ENCODE results near the gene SURF1. TPM values are rescaled to one million over a fixed set of nuclear protein-coding genes. Genes with fewer than 3 reads are reported as not detected.

SURF1 gene
- total RNA-seq, 4 donors from 2014 or later, result 35.0 to 59.4 (median 41.6) TPM

DNA sequence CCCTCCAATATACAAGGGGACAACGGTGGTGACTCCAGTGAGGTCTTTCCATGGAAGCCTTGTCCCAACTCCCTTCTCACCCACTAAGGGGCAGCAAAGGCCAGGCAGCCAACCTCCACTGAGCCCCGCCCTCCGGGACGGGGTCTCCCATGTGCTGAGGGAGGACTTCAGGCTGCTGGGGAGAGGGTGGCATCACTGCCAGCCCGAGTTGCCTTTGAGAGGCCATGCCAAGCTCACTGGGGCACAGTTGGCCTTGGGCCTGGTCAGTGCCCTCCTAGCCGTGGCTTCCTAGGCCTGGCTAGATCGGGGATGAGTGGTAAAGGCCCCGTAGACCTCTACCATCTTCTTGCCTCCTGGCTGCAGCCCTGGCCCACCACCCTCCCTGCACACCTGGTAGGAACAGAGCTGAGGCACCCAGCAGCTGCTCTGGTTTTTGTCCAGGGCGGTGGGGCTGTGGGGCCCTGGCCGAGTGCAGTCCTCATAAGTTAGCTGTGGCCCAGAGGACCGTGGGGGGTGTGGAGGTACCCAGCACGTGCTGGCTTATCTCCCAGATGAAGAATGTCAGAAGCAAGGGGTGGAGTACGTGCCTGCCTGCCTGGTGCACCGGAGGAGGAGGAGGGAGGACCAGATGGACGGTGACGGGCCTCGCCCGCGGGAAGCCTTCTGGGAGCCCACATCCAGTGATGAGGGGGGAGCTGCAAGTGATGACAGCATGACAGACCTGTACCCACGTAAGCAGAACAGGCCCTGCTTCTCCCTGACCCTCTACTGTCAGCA is 3.3 kb upstream of the SURF1 start:
- no peaks in the 10 kb centered on the region for H3K9me3 ChIP-seq
- H3K36me3 ChIP-seq, result peaks cover 0 to 64% (median 0%) of the 10 kb centered on the region in 3 donors
- no peak for DNase-seq (ENCODE audit: low spot score in 2 of 2)
- TF ChIP-seq CTCF (IDR thresholded peaks at IDR 0.05) (peak in 1 of 5 experiments; percentile 15), EP300 (IDR thresholded peaks at IDR 0.05) (no peak)
- no peaks in the 10 kb centered on the region for H3K27me3 ChIP-seq
- H3K27ac ChIP-seq, result no peak overlapping the region
- 65 to 68% methylated on average over 14 to 20 of the region's 20 CpGs for WGBS, 2 donors
- H3K4me1 ChIP-seq, result peaks cover 0 to 49% (median 22%) of the 10 kb centered on the region in 4 donors
- H3K4me3 ChIP-seq, result no peak overlapping the region

DNA sequence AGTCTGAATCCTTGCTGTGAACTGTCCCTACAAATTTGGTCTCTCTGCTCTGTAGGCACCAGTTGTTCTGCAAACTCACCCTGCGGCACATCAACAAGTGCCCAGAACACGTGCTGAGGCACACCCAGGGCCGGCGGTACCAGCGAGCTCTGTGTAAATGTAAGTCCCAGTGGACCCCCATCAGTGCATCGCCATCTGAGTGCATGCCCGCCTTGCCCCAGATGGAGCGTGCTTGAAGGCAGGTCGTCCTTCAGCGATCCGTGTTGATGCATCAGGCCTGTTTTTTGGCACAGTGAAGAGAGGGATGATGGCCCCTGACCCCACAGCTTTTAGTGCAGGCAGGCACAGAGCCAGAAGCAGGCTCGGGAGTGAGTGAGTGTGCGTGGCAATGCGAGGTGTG is 1.4 kb upstream of the SURF1 start:
- Histone ChIP-seq H3K4me1 (peaks cover 0 to 55% (median 22%) of the 10 kb centered on the region in 4 donors), H3K9me3 (no peaks in the 10 kb centered on the region), H3K36me3 (peaks cover 0 to 64% (median 0%) of the 10 kb centered on the region in 3 donors), H3K27me3 (no peaks in the 10 kb centered on the region), H3K4me3 (no peak overlapping the region), H3K27ac (no peak overlapping the region)
- no peak for TF ChIP-seq CTCF (IDR thresholded peaks at IDR 0.05)
- TF ChIP-seq POLR2A (IDR thresholded peaks at IDR 0.05), result no peak
- TF ChIP-seq EP300 (IDR thresholded peaks at IDR 0.05), result no peak
- 57 to 74% methylated on average over 6 to 14 of the region's 14 CpGs for WGBS, 2 donors
- DNase-seq (ENCODE audit: low spot score in 2 of 2), result no peak

DNA sequence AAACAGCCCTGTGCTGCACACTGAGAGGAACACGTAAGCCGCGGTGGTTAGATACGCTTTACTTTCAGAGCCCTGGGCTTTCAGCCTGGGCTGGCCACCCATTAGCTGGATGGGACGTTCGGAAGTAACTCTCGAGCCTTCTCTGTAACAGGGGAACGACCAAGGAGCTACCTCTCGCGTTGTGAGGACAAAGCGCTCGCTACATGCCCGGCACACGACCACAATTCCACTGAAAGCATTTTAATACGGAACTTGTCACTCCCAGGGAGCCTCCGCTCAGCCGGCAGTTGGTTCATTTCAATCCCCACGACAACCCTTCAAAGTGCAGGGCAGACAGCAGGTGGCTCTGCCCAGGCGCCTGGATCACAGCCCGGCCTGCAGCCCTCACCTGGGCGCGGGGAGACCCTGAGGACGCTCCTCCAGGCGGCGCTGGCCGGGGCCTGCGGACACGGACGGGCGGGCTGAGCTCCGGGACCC is 368 bp downstream of the SURF1 start:
- WGBS, 2 donors, result 1% methylated on average over 17 of the region's 31 CpGs
- TF ChIP-seq EP300 (IDR thresholded peaks at IDR 0.05) (no peak), POLR2A (IDR thresholded peaks at IDR 0.05) (no peak), CTCF (IDR thresholded peaks at IDR 0.05) (no peak)
- peak overlapping the region; percentile 71 to 90 (median 86) for H3K4me3 ChIP-seq
- peaks cover 0 to 59% (median 22%) of the 10 kb centered on the region in 4 donors for H3K4me1 ChIP-seq
- no peak for DNase-seq (ENCODE audit: low spot score in 2 of 2)
- H3K9me3 ChIP-seq, result no peaks in the 10 kb centered on the region
- H3K27ac ChIP-seq, result peak overlapping the region in 3 of 4 donors; percentile 28 to 85 (median 78)
- H3K36me3 ChIP-seq, result peaks cover 0 to 64% (median 9%) of the 10 kb centered on the region in 3 donors
- H3K27me3 ChIP-seq, result no peaks in the 10 kb centered on the region

GRCh38 chr9:133354766-133355165 is 1.5 kb downstream of the SURF1 start:
- Histone ChIP-seq H3K4me1 (peaks cover 0 to 66% (median 24%) of the 10 kb centered on the region in 4 donors), H3K36me3 (peaks cover 0 to 64% (median 20%) of the 10 kb centered on the region in 3 donors), H3K9me3 (no peaks in the 10 kb centered on the region), H3K4me3 (no peak overlapping the region), H3K27me3 (no peaks in the 10 kb centered on the region), H3K27ac (no peak overlapping the region)
- 87 to 93% methylated on average over 6 to 7 of the region's 7 CpGs for WGBS, 2 donors
- DNase-seq (ENCODE audit: low spot score in 2 of 2), result no peak
- TF ChIP-seq POLR2A (IDR thresholded peaks at IDR 0.05) (no peak), CTCF (IDR thresholded peaks at IDR 0.05) (no peak), EP300 (IDR thresholded peaks at IDR 0.05) (no peak)

- H3K27me3 ChIP-seq, result no peaks in the 10 kb centered on the region
- H3K9me3 ChIP-seq, result no peaks in the 10 kb centered on the region
- DNase-seq (ENCODE audit: low spot score in 2 of 2), result no peak
- 82% methylated on average over 5 of the region's 5 CpGs for WGBS, 2 donors
- no peak for TF ChIP-seq EP300 (IDR thresholded peaks at IDR 0.05)
- no peak for TF ChIP-seq POLR2A (IDR thresholded peaks at IDR 0.05)
- no peak for TF ChIP-seq CTCF (IDR thresholded peaks at IDR 0.05)
- H3K4me3 ChIP-seq, result no peak overlapping the region
- peaks cover 0 to 59% (median 27%) of the 10 kb centered on the region in 3 donors for H3K36me3 ChIP-seq
- H3K27ac ChIP-seq, result no peak overlapping the region
- H3K4me1 ChIP-seq, result peaks cover 0 to 66% (median 35%) of the 10 kb centered on the region in 4 donors
These were observed 2.7 kb downstream of the SURF1 start for GRCh38 chr9:133353548-133353947.

All from tibial nerve (tissue), 4 donors.